AG08395 (cell line): ENCODE results near the gene DACH2.

Experiments used
- DNase-seq: peaks from one replicate; pipeline ENCODE4 v3.0.0; 2012; ENCODE audit warnings: mixed read lengths, low spot score

Gene DACH2

DNA sequence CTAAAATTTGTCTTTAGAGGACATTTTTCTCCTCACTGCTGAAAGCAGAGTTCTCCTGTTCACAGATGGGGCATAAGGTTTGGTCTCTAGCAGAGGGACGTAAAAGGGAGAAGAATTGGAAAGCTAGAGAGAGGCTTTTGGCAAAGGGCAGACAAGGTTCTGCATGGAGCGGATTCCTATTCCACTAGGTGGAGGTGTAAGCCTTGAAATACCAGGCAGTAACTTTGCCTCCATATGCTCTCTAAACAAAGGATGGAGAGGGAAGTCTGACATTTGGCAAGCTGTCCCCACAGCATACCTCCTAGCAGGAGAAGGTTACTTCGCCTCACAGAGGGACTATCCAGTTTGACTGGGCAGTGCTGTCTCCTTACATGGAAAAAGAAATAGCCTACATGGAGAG, 174.7 kb downstream of the DACH2 start:
- no peak for DNase-seq

DNA sequence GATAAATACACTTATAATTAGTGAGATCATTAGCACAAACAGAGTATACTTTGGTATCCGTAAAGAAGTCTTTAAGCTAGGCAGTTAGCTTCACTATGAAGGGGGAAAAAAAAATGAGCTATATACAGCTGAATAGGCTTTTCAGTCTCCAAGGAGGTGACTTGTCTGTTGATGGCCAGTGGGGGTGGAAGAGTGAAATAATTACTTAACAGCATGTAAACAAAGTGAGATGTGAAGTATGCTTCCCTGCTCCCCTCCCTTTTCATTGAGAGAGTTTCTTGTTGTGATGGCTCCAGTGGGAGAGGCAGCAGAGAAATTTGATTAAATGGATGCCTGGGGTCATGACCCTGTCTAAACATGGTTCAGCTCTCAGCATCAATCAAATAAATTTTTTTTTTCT, 180.9 kb downstream of the DACH2 start:
- no peak for DNase-seq

DNA sequence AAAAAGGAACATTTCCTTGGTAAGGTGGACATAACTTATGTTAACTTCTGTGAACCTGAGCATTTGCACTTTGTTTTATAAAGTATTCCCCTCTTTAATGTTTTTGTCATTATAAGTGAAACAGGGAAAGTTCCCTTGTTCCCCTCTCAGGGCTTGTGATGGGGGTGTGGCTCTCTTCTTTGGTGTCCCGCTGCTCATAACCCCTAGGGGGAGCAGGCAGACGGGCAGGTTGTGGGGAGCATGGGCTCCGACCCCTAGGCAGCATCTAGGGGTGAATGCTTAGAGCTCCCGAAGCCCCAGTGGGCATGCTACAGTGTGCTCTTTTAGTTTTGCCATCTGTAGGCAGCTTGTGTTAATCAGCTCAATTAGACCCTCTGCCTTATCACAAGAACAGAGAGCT, 200.4 kb downstream of the DACH2 start:
- no peak for DNase-seq

DNA sequence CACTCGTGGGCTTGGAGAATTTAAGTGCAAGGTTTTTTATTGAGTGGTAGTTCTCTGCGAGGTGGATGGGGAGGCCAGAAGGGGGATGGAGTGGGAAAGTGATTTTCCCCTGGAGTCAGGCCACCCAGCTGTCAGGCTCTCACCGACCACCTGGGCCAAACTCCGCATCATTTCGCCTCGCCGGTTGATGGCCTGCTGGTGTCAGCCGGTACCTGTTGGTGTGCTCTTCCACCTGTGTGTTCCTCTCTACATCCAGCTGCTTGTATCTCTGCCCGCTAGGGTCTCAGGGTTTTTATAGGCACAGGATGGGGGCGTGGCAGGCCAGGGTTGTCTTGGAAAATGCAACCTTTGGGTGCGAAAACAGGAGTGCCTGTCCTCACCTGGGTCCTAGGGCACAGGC, 200.9 kb downstream of the DACH2 start:
- no peak for DNase-seq

DNA sequence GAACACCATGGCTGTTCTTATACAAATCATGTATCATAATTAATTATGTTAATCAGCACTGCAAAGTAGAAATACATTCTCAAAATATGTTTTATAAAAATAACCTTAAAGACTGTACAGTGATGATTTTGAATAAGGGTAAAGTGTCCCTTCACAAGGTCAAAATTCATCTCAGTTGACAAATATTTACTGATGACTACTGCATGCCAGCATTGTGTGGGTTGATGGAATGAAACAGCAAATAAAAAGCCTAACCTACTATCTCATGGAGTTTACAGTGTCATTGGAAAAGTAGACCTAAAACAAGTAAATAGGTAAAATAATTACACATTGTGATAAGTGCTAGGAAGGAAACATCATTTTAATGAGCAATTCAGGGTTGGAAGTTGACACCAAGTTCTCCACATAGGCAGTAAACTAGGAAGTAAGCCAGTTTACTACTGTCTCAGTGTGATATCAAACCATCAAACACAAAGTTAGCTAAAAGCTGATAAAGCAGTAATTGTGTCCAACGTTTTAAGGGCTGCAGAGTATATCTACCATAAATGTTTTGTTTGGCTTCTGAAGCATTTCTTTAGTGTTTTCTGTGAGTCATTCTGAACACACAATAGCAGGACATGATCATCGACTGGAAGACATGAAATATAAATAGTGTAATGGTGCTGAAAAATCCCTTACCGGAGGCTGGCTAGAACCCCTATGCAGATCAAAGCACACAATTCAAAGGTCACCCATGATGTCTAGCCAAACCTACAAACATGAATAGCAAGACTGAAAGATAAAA, 221.8 kb downstream of the DACH2 start:
- no peak for DNase-seq

DNA sequence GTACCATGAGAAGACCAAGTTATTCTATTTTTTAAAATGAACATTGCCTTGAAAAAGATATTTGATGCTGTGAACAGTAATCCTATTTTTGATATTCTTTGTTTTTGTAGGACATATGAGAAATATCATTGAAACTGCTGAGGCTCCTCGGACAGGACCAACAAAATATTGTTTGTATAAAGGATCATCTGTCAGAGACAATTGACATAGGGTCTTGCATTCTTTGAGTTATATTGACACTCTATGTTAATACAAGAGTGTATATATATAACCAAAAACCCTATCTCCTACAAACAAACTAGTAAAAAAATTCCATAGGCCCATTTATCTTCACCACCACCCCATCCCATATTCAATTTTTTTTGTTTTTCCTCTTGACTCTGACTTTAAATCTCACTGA, 222.7 kb downstream of the DACH2 start:
- DNase-seq: no peak

DNA sequence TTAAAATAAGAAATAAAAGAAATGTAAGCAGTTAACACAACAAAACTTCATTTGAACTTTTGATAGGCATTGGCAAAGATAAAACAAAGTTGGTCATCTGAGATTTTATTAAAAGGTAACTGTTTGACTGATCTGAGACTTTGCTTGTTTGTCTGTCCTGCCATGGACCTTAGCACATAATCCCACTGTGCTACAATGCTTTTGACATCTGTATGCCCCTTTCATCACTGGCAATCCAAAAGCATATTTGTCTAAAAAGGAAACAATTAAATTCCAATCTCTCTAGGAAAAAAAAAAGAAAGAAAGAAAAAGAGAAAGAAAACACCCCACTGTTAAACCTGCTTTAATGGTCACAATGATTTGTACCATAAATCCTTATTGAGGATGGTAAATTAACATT, 231.0 kb downstream of the DACH2 start:
- DNase-seq: no peak

DNA sequence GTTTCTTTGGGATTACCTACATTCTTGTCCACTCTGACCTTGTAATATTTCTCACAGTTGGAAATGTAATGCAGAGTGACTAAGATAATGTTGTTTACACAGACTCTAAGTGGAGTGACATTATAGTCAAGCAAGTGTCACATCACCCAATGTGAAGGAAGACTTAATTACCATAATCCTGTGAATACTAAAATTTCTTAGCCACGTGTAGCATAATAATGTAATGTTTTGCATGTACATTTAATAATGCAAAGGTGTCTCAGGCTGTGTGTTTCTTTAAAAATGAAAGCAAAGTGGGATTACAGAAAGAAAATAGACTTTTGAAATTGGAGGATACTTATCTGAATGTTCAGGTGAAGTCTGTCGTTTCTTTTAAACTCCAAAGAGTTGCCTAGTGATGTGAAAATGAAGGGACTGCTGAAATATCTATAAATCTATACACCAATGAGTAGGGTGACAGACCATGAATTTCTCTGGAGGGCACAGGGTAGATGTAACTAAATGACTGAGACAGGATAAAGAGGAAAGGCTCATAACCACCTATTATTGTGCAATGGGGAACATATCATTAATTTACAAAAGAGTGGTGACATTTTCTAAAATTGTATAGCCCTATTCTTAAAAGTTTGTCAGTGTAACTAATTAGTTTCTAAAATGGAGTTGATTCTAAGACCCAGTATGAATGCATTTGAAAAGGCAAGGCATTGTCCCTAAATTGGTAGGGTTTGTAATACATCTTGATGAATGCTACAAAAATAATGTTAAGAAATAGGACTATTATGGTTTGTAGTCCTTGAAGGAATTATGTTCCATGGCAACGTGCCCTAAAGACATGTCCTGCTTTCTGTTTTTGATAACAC, 235.7 kb downstream of the DACH2 start:
- DNase-seq: no peak

DNA sequence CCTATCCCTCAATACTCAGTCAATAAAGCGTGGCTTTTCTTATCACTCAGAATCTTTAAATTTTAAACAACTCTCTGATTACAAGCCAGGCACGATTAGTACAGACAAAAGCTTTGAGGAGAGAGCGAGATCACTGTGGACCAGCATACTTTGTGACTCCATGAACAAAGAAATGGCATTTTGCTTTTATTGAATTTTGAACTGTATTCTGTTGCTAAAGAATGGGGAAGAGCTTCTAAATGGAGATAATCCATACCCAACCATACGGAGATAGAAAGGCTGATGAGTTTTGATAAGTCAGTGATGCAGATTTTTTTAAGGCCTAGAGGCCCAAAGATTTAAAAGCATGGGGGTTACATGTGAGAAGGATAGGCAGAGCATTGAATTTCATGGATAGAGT, 259.1 kb downstream of the DACH2 start:
- no peak for DNase-seq

DNA sequence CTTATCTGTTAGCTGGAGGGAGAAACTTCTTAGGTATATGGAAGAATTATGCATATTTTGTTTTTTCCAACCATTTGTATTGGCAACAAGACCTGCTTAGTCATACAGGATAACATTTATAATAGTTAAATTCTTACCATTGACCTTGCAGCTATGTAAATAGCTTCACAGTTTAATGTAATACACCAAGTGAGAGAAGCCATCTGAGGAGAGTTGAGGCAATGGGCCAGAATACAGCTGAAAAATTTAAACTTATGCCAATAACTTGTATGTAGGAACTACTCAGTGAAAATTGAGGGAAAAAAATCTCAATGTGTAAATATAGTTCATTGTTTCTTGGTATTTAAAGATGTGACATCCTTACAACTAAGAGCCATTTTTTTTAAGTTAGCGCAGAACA, 273.5 kb downstream of the DACH2 start:
- no peak for DNase-seq

DNA sequence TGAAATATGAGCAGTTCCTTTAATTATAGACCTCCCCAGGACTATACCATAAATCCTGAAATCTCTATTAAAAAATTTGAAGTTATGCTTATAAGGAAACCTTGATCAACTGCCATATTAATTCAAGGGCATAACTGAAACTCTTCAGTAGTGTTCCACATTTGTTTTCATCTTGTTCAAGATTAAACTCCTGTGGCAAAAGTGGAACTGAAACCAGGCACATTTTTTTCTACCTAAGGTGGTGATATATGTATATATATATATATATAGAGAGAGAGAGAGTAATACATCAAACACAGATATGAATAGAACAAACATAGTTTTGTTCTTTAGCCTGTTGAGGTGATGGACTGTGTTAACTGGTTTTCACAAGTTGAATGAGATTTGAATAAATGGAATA, 287.9 kb downstream of the DACH2 start:
- no peak for DNase-seq

DNA sequence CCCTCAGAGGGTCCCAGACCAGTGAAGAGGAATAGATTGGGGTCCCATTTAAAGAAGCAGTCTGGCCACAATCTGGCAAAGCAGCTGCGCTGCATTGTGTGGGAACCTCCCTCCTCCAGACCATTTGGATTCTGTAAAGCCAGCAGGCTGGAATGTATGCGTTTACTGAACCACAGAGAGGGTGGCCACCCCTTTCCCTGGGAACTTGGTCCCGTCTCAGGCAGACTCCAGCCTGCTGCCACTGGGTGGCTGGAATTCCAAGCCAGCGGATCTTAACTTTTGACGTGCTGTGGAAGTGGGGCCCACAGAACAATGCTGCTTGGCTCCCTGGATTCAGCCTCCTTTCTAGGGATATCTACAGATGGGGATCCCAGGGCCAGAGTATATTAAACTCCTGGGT, 307.2 kb downstream of the DACH2 start:
- DNase-seq: no peak

DNA sequence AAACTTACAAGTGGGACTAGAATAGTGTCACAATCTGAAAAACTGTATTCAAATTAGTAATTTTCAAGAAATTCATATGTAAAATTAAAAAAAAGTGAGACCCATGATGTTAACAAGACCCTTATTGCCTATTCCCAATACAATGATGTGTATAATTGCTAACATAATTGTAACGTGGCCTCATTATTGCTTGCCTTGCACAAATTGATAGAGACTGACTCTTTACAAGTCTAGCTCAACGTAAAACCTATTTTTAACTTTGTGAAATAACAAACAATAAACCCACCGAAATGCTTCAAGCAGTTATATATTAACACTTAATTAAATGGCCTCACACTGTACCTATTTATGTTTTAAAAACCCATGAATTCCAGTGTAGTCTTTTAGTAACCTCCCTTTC, 312.5 kb downstream of the DACH2 start:
- no peak for DNase-seq

DNA sequence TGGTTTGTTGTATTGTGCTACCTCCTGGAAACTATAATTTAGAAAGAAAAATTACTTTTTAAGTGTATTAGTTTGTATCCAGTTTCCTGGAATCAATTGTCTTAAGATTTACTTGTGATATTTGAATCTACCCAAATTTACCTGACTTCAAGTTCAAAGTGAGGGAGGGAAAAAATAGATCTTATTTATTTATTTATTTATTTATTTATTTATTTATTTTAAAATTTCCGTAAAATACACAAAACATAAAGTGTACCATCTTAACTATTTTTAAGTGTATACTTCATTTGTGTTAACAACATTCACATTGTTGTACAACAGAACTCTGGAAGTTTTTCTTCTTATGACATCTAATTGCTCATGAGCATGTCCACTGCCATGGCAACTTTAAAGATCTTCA, 356.0 kb downstream of the DACH2 start:
- no peak for DNase-seq

DNA sequence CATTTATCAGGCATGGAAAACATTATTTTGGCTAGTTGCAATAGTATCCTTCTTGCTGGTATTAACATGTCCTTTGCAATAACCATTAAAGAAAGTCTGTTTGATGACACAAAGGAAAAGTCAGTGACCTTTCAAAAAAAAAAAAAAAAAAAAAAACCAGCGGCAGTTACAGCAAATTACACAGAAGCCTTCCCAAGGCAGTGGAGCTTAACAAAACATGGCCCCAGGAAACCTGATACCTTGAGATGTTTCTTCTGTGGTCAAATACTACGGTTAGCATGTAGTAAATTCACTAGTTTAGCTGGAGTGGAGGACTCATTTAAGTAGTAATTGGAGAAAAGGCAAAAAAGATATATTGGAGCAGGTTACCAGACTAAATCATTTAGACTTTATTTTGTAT, 359.1 kb downstream of the DACH2 start:
- no peak for DNase-seq

DNA sequence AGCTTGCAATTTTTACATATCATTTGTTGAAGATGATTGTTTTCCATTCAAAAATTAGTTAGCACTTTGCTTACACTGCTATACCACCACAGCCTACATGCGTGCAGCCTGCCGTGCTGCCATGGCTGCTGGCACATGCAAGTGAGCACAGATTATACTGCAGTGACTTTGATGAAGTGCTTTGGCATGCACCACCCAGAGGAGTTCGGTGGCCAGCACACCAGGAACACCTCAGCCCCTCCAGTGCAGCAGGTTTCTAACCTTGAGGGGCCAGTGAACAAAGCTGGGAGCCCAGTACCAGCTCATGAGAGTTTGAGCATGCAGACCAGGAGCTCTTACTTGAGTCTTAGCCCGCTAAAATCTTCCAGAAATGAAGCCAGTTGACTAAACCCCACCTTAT, 431.5 kb downstream of the DACH2 start:
- no peak for DNase-seq

DNA sequence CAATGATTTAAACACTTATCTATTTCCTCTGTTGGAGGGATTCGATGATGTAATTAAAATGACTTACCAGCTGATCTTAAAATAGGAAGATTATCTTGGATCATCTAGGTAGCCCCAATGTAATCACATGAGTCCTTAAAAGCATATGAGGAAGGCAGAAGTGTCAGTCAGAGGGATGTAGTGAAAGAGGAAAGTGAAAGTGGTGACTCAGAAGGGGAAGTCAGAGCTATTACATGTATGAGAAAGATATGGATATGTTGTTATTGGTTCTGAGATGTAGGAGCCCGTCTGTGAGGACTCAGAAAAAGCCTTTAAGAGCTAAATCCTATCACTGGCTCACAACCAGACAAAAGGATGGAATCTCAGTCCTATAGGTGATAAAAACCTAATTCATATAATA, 456.4 kb downstream of the DACH2 start:
- no peak for DNase-seq

DNA sequence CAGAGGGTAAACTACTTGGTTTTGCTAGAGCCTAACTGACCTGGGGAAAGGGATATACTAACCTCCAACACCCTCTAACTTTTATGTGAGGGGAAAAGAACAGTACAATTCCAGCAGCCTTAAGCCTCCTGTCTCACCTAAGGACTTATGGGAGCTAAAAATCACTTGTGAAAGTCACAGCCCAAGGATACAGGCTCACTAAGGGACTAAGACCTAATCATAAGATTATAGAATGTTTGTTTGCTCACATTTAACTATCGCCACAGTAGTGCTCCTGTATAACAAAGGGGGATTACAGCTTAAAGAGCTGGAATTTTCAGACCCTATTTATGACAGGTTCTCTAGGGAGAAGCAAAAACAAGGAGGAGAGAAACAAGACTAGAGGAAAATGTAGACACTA, 548.7 kb downstream of the DACH2 start:
- DNase-seq: no peak

DNA sequence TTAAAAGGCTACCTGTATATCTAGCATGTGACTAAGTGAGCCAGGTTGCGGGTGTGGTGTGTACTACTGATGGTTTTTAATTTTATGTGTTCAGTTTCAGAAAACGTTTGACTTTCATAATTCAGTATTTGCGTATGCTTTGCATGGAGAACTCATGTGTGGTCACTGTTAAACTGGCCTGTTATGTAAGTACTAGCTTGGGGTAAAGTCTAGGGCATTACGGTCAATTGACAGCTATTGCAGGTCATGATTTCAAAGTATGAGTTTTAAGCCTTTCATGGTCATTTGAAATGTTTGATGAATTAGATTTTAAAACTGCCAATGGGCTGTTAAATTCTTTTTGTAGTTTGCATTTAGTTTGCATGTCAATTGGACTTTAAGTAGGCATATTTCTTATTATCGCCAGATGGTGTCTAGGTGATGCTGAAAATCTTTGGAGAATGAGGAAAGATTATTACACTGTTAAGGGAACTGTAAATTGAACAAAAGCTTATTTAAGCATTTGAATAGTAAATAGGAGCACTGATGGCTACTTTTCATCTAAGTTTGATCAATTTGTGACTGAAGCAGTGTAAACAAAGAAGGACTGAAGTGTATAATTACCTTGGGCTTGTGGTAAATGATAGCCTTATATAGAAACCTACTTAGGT, 563.4 kb downstream of the DACH2 start:
- no peak for DNase-seq

DNA sequence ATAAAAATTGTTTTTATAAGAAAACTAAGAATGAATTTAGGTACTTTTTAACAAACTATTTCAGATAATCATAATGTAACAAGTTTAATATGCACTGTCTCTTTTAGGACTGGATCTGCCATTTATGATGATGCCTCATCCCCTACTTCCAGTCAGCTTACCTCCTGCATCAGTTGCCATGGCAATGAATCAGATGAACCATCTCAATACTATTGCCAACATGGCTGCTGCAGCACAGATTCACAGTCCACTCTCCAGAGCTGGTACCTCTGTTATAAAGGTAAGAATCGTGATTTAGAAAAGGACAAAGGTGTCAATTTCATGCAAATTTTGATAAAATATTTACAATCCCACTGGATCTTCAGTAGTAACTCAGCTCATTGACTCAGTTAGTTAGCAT, 566.2 kb downstream of the DACH2 start:
- no peak for DNase-seq

DNA sequence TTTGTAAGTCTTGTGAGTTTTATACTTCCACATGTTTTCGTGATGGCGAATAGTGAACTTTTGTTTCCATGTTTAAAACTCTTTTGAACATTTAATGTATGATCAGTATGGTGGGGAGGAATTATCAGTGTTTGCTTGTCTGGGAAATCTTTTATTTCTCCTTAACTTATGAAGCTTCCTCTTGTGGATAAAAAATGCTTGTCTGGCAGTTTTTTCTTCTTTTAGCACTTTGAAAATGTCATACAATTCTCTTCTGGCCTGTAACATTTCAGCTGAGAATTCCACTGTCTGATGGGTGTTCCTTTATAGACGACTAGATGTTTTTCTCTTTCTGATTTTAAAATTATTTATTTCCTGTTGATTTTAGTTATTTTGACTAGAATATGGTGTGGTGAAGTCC, 576.0 kb downstream of the DACH2 start:
- DNase-seq: no peak

DNA sequence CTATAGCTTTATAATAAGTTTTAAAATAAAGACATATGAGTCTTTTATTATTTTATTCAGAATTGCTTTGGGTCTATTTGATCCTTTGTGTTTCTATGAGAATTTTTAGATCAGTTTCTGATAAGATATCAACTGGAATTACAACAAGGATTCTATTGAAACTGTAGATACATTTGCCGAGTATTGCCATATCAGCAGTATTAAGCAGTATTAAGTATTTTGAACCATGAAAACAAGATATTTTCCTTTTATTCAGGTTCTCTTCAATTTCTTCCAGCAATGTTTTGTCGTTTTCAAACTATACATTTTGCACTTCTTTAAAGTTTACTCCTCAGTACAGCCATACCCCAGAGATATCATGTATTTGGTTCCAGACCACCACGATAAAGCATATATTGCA, 598.8 kb downstream of the DACH2 start:
- no peak for DNase-seq

DNA sequence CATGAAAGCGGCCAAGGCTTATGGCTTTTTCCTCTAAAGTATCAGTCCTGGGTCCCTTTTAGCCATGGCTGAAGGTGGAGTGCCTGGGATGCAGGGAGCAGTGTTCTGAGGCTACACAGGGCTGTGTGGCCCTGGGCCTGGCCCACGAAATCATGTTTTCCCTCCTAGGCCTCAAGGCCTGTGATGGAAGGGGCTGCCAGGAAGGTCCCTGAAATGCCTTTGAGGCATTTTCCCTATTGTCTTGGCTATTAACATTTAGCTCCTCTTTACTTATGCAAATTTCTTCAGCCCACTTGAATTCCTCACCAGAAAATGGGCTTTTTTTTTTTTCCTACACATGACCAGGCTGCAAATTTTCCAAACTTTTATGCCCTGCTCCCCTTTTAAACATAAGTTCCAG, 657.0 kb downstream of the DACH2 start:
- no peak for DNase-seq
